ENCODE data around the gene HFM1.
"Not testable (repeated sequence)": the region's sequence is repeated elsewhere in the genome, so short reads cannot be mapped to it uniquely, and the experiment has no call there.

Gene HFM1

DNA sequence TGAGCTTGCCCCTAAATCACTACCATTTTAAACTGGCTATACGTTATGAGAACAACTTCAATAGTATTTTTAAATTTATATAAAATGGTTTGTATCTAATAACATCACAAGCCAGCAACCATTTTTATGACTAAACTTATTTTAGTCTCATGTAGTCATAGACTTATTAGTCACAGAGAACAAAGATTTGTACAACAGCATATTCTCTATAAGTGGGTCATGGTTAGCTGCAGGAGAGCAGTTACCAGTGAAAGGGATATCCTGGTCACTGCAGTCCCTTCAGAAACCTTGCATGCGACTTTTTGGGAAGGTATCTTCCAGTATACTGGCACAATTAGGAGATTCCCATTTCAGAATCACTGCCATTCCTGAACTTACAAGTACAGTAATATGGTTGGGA is 90.0 kb downstream of the HFM1 start:
- peak; percentile 2 for DNase-seq (ENCODE audit: low read depth)
- no peak overlapping the region for H3K4me3 ChIP-seq (ENCODE audit: control insufficient read depth, low read depth, low read length)

DNA sequence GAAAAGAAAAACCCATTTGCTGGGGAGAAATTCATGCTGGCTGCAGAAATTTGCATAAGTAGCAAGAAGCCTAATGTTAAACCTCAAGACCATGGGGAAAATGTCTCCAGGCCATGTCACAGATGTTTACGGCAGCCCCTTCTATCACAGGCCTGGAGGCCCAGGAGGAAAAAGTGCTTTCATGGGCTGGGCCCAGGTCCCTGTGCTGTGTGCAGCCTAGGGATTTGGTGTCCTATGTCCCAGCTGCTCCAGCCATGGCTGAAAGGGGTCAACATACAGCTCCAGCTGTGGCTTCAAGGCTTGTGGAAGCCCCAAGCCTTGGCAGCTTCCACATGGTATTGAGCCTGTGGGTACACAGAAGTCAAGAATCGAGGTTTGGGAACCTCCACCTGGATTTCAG is 93.0 kb downstream of the HFM1 start:
- no peak for DNase-seq (ENCODE audit: low read depth)
- H3K4me3 ChIP-seq (ENCODE audit: control insufficient read depth, low read depth, low read length): no peak overlapping the region
- TF ChIP-seq, protein P1, sequence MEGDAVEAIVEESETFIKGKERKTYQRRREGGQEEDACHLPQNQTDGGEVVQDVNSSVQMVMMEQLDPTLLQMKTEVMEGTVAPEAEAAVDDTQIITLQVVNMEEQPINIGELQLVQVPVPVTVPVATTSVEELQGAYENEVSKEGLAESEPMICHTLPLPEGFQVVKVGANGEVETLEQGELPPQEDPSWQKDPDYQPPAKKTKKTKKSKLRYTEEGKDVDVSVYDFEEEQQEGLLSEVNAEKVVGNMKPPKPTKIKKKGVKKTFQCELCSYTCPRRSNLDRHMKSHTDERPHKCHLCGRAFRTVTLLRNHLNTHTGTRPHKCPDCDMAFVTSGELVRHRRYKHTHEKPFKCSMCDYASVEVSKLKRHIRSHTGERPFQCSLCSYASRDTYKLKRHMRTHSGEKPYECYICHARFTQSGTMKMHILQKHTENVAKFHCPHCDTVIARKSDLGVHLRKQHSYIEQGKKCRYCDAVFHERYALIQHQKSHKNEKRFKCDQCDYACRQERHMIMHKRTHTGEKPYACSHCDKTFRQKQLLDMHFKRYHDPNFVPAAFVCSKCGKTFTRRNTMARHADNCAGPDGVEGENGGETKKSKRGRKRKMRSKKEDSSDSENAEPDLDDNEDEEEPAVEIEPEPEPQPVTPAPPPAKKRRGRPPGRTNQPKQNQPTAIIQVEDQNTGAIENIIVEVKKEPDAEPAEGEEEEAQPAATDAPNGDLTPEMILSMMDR (conservative IDR thresholded peaks at IDR 0.05; ENCODE audit: control insufficient read depth, insufficient read depth, low read depth, low read length): no peak

More for the DNA sequence above, 90.0 kb downstream of the HFM1 start:
- TF ChIP-seq, protein P1 (conservative IDR thresholded peaks at IDR 0.05; ENCODE audit: control insufficient read depth, insufficient read depth, low read depth, low read length): no peak

DNA sequence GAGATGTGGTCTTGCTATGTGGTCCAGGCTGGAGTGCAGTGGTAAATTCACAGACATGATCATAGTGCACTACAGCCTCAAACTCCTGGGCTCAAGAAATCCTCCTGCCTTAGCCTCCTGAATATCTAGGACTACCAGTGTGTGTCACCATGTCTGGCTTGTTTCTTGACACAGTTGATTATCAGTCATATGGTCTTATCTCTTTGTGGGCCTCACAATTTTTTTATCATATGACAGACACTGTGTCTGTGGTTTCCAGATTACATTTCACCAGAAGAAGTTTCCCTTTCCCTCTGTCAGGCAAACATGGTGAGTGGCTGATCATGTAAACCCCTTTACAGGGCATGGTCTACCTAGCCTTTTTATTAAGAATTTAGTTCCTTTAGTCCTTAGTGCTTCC is 96.1 kb downstream of the HFM1 start:
- DNase-seq (ENCODE audit: low read depth): no peak
- H3K4me3 ChIP-seq (ENCODE audit: control insufficient read depth, low read depth, low read length): no peak overlapping the region
- TF ChIP-seq, protein P1 (conservative IDR thresholded peaks at IDR 0.05; ENCODE audit: control insufficient read depth, insufficient read depth, low read depth, low read length): no peak

DNA sequence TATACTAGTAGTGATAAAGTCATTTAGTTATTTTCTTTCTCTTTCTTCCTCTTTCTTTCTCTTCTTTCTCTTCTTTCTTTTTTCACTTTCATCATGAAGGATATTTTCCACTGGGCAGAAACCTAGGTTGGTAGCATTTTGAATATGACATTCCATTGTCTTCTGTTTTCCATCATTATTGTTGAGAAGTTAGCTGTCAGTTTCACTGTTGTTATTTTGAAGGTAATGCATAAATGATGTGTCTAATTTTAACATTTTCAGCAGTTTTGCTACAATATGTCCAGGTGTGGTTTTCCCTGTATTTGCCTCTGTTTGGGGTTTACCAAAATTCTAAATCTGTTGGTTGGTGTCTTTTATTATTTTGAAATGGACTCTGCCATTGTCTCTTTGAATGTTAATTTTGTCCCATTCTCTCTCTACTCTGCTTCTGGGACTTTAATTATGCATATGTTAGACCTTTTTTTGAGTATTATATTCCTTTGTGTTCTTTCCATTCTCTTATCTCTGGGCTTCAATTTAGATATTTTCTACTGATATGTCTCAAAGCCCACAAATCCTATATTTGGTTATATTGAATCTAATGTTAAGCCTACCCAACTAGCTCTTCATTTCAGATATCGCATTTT is 96.7 kb downstream of the HFM1 start:
- TF ChIP-seq, protein P1 (conservative IDR thresholded peaks at IDR 0.05; ENCODE audit: control insufficient read depth, insufficient read depth, low read depth, low read length): no peak
- no peak for DNase-seq (ENCODE audit: low read depth)
- H3K4me3 ChIP-seq (ENCODE audit: control insufficient read depth, low read depth, low read length): no peak overlapping the region

DNA sequence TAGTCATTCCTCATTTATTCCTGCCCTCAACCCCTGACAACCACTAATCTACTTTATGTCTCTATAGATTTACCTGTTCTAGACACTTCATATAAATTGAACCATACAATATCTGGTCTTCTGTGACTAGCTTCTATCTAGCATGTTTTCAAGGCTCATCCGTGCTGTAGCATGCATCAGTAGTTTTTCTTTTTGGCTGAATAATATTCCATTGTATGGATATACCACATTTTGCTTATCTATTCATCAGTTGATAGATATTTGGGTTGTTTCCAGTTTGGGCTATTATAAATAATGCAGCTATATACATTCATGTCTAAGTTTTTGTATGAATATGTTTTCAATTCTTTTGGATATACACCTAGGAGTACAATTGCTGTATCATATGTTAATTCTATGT is 101.5 kb downstream of the HFM1 start:
- no peak overlapping the region for H3K4me3 ChIP-seq (ENCODE audit: control insufficient read depth, low read depth, low read length)
- TF ChIP-seq, protein P1 (conservative IDR thresholded peaks at IDR 0.05; ENCODE audit: control insufficient read depth, insufficient read depth, low read depth, low read length): no peak
- no peak for DNase-seq (ENCODE audit: low read depth)

DNA sequence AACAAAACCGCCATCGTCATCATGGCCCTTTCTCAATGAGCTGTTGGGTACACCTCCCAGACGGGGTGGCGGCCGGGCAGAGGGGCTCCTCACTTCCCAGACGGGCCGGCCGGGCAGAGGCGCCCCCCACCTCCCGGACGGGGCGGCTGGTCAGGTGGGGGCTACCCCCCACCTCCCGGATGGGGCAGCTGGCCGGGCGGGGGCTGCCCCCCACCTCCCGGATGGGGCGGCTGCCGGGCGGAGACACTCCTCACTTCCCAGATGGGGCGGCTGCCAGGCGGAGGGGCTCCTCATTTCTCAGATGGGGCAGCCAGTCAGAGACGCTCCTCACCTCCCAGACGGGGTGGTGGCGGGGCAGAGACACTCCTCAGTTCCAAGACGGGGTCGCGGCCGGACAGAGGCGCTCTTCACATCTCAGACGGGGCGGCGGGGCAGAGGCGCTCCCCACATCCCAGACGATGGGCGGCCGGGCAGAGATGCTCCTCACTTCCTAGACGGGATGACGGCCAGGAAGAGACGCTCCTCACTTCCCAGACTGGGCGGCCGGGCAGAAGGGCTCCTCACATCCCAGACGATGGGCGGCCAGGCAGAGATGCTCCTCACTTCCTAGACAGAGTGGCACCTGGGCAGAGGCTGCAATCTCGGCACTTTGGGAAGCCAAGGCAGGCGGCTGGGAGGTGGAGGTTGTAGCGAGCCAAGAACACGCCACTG is 115.6 kb downstream of the HFM1 start:
- not testable (repeated sequence) for DNase-seq (ENCODE audit: low read depth); H3K4me3 ChIP-seq (ENCODE audit: control insufficient read depth, low read depth, low read length)

DNA sequence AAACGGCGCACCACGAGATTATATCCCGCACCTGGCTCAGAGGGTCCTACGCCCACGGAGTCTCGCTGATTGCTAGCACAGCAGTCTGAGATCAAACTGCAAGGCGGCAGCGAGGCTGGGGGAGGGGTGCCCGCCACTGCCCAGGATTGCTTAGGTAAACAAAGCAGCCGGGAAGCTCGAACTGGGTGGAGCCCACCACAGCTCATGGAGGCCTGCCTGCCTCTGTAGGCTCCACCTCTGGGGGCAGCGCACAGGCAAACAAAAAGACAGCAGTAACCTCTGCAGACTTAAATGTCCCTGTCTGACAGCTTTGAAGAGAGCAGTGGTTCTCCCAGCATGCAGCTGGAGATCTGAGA is 117.7 kb downstream of the HFM1 start:
- not testable (repeated sequence) for DNase-seq (ENCODE audit: low read depth); H3K4me3 ChIP-seq (ENCODE audit: control insufficient read depth, low read depth, low read length)

DNA sequence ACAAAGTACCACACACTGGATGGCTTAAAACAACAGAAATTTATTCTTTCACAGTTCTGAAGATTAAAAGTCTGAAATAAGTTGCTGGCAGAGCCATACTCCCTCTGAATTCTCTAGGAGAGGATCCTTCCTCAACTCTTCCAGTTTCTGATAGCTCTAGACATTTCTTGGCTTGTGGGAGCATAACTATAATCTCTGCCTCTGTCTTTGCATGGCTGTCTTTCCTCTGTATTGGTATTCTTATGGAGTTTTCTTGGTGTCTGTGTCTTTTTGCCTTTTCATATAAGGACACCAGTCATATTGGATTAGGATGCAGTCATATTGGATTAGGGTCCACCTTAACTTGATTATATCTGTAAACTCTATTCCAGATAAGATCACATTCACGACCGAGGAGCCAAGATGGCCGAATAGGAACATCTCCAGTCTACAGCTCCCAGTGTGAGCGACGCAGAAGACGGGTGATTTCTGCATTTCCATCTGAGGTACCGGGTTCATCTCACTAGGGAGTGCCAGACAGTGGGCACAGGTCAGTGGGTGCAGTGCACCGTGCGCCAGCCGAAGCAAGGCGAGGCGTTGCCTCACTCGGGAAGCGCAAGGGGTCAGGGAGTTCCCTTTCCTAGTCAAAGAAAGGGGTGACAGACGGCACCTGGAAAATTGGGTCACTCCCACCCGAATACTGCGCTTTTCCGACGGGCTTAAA is 118.2 kb downstream of the HFM1 start:
- not testable (repeated sequence) for H3K4me3 ChIP-seq (ENCODE audit: control insufficient read depth, low read depth, low read length); DNase-seq (ENCODE audit: low read depth)

Measured in fibroblast of mammary gland (primary cell).